Right atrium auricular region (tissue), 2 donors: ENCODE data around the gene ETHE1. TPM values are rescaled to one million over a fixed set of nuclear protein-coding genes. Genes with fewer than 3 reads are reported as not detected.

Experiments used
- DNase-seq: peaks from one replicate; pipeline ENCODE4 v3.0.0-alpha.2; 2019; ENCODE audit warnings: low spot score
- H3K27ac ChIP-seq, 2 donors: fragments of 200-600 bp; sonication (generic); 1 replicate in 1 of 2; 2 replicates in 1 of 2; pipeline ENCODE4 v1.5.1; 2016 to 2019
- H3K27me3 ChIP-seq, 2 donors: fragments of 200-600 bp; sonication (generic); one replicate each; pipeline versions ENCODE4 v1.5.1 to v1.6.0; 2017 to 2019
- H3K36me3 ChIP-seq: fragments of 200-600 bp; sonication (generic); one replicate; pipeline ENCODE4 v1.5.1; 2016
- H3K4me1 ChIP-seq, 2 donors: fragments of 200-600 bp; sonication (generic); one replicate each; pipeline versions ENCODE4 v1.5.1 to v1.6.0; 2017 to 2019
- H3K4me3 ChIP-seq, 2 donors: fragments of 200-600 bp; sonication (generic); 1 replicate in 1 of 2; 2 replicates in 1 of 2; pipeline ENCODE4 v1.5.1; 2017 to 2019; ENCODE audit warnings: mild to moderate bottlenecking in 1 of 2, moderate library complexity in 1 of 2
- H3K9me3 ChIP-seq, 2 donors: fragments of 200-600 bp; sonication (generic); one replicate each; pipeline ENCODE4 v1.5.1; 2019
- total RNA-seq, 2 donors: library from RNA; depleted of rRNA; stranded (reverse); fragments of >200 nt; gene quantifications; one replicate each; pipeline ENCODE4 v1.1.0, GENCODE V29; 2016
- TF ChIP-seq, protein P1 (sequence below), 2 donors: fragments of 200-600 bp; sonication (generic); IDR thresholded peaks; one replicate each; pipeline ENCODE4 v1.5.1; 2019; ENCODE audit warnings: antibody characterized with exemption in 2 of 2

The ETHE1 gene
- total RNA-seq, 2 donors from 2014 or later: 17.9 to 25.4 TPM

- H3K9me3 ChIP-seq: no peaks in the 10 kb centered on the region
- H3K27ac ChIP-seq: no peak overlapping the region
- H3K4me1 ChIP-seq: peaks cover 0 to 17% of the 10 kb centered on the region in 2 donors
- no peak overlapping the region for H3K4me3 ChIP-seq
- H3K27me3 ChIP-seq: no peaks in the 10 kb centered on the region
- peaks cover 26% of the 10 kb centered on the region for H3K36me3 ChIP-seq
- TF ChIP-seq, protein P1, sequence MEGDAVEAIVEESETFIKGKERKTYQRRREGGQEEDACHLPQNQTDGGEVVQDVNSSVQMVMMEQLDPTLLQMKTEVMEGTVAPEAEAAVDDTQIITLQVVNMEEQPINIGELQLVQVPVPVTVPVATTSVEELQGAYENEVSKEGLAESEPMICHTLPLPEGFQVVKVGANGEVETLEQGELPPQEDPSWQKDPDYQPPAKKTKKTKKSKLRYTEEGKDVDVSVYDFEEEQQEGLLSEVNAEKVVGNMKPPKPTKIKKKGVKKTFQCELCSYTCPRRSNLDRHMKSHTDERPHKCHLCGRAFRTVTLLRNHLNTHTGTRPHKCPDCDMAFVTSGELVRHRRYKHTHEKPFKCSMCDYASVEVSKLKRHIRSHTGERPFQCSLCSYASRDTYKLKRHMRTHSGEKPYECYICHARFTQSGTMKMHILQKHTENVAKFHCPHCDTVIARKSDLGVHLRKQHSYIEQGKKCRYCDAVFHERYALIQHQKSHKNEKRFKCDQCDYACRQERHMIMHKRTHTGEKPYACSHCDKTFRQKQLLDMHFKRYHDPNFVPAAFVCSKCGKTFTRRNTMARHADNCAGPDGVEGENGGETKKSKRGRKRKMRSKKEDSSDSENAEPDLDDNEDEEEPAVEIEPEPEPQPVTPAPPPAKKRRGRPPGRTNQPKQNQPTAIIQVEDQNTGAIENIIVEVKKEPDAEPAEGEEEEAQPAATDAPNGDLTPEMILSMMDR (IDR thresholded peaks at IDR 0.05): no peak
- no peak for DNase-seq
Observed at GRCh38 chr19:43496960-43497359, 30.0 kb downstream of the ETHE1 start.

DNA sequence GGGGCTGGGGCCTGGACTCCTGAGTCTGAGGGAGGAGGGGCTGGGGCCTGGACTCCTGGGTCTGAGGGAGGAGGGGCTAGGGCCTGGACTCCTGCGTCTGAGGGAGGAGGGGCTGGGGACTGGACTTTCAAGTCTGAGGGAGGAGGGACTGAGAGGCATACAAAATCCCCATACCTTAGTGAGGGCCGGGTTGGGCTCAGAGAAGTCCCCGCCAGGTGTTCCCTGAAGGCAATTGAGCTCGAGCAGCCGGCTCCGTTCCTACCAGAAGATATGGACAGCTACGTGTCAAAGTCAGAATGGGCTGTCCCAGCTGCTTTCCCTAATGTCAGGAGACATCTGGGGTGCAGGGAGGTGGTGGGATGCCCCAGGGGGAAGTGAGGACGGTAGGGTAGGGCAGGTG is 31.9 kb downstream of the ETHE1 start:
- Histone ChIP-seq H3K9me3 (no peaks in the 10 kb centered on the region), H3K36me3 (peaks cover 26% of the 10 kb centered on the region)

GRCh38 chr19:43490759-43491158 is 36.2 kb downstream of the ETHE1 start:
- no peak for DNase-seq
- Histone ChIP-seq H3K27me3 (no peaks in the 10 kb centered on the region), H3K4me3 (no peak overlapping the region), H3K36me3 (peaks cover 6% of the 10 kb centered on the region), H3K27ac (no peak overlapping the region), H3K4me1 (no peaks in the 10 kb centered on the region), H3K9me3 (no peaks in the 10 kb centered on the region)
- TF ChIP-seq, protein P1 (IDR thresholded peaks at IDR 0.05): no peak

More for the DNA sequence above, 31.9 kb downstream of the ETHE1 start:
- Histone ChIP-seq H3K4me3 (no peak overlapping the region), H3K4me1 (peaks cover 0 to 12% of the 10 kb centered on the region in 2 donors), H3K27me3 (no peaks in the 10 kb centered on the region), H3K27ac (no peak overlapping the region)
- DNase-seq: no peak
- TF ChIP-seq, protein P1 (IDR thresholded peaks at IDR 0.05): no peak

DNA sequence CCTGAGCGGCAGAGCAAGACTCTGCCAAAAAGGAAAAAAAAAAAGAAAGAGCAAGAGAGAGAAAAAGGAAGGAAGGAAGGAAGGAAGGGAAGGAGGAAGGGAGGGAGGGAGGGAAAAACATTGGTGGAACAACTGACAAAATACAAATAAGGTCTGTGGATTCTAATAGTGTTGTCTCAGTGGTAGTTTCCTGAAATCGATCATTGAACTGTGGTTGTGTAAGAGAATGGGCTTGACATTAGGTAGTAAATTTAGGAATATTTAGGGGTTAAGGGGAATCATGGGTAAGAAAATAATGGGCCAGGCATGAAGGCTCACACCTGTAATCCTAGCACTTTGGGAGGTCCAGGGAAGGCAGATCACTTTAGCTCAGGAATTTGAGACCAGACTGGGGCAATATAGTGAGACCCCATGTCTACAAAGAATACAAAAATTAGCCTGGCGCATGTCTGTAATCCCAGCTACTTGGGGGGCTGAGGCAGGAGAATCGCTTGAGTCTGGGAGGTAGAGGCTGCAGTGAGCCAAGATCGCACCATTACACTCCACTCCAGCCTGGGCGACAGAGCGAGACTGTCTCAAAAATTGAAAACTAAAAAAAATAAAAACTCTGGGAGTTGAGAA is 36.9 kb downstream of the ETHE1 start:
- TF ChIP-seq, protein P1 (IDR thresholded peaks at IDR 0.05): no peak
- H3K36me3 ChIP-seq: peaks cover 6% of the 10 kb centered on the region
- DNase-seq: no peak
- H3K27ac ChIP-seq: no peak overlapping the region
- H3K4me1 ChIP-seq: no peaks in the 10 kb centered on the region
- H3K4me3 ChIP-seq: no peak overlapping the region
- no peaks in the 10 kb centered on the region for H3K9me3 ChIP-seq
- no peaks in the 10 kb centered on the region for H3K27me3 ChIP-seq

DNA sequence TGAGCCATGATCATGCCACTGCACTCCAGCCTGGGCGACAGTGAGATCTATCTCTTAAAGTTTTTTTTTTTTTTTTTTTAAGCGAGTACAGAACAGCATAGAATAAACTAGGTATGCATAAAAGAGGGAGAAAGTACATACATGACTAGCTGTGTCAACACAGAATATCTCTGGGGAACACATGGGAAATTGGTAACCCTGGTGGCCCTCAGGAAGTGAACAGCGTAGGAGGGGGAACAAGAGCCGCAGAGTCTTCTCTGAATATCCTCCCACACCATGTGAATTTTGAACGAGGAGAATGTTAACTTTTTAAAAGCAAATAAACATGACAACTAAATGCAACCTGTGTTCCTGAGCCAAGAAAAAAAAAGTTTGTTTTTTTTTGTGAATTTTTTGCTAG is 37.7 kb downstream of the ETHE1 start:
- TF ChIP-seq, protein P1 (IDR thresholded peaks at IDR 0.05): no peak
- H3K36me3 ChIP-seq: peaks cover 3% of the 10 kb centered on the region
- no peaks in the 10 kb centered on the region for H3K4me1 ChIP-seq
- H3K4me3 ChIP-seq: no peak overlapping the region
- DNase-seq: no peak
- H3K9me3 ChIP-seq: no peaks in the 10 kb centered on the region
- no peaks in the 10 kb centered on the region for H3K27me3 ChIP-seq
- no peak overlapping the region for H3K27ac ChIP-seq

DNA sequence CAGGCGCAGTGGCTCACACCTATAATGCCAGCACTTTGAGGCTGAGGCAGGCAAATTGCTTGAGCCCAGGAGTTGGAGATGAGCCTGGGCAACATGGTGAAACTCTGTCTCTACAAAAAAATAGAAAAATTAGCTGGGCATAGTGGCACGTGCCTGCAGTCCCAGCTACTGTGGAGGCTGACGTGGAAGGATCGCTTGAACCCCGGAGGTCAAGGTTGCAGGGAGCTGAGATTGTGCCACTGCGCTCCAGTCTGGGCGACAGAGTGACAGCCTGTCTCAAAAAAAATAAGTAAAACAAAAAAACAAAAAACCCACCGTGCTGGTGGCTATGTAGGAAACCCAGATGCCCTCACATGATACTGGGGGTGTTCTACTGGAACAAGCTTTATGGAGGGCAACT is 38.8 kb downstream of the ETHE1 start:
- no peaks in the 10 kb centered on the region for H3K27me3 ChIP-seq
- no peaks in the 10 kb centered on the region for H3K9me3 ChIP-seq
- TF ChIP-seq, protein P1 (IDR thresholded peaks at IDR 0.05): no peak
- H3K36me3 ChIP-seq: no peaks in the 10 kb centered on the region
- H3K4me1 ChIP-seq: no peaks in the 10 kb centered on the region
- DNase-seq: no peak
- no peak overlapping the region for H3K4me3 ChIP-seq
- H3K27ac ChIP-seq: no peak overlapping the region
